IMR-90 (cell line): ENCODE data around the gene SPPL3. TPM values are rescaled to one million over a fixed set of nuclear protein-coding genes. Genes with fewer than 3 reads are reported as not detected.

Source experiments
- ATAC-seq: fragments of 200-7000 bp; cut with Tn5 transposase; 2 replicates; pipeline ENCODE4 v1.9.1; 2020; ENCODE audit warnings: low read depth, mild to moderate bottlenecking, moderate library complexity
- Bru-seq: library from RNA; stranded (reverse); fragments of 400-500 nt; gene quantifications from one replicate; lab custom pipeline; 2021; lab: Mats Ljungman, UMichigan
- BruChase-seq, 2 experiments: library from RNA; stranded (reverse); fragments of 400-500 nt; gene quantifications; one replicate each; lab custom pipeline; 2021; lab: Mats Ljungman, UMichigan
- BruUV-seq: library from RNA; stranded (reverse); fragments of 400-500 nt; replicated peaks from 2 replicates; lab custom pipeline; 2021; lab: Mats Ljungman, UMichigan
- CTCF ChIA-PET: fragments of 300-600 bp; formaldehyde crosslinking; extraction: SDS; loops from one replicate; lab custom pipeline; 2021; ENCODE audit warnings: antibody characterized with exemption; lab: Yijun Ruan, JAX
- POLR2A ChIA-PET: fragments of 300-600 bp; sonication (Branson Sonifier 250); formaldehyde crosslinking; loops from one replicate; lab custom pipeline; 2022; ENCODE audit warnings: antibody characterized with exemption; ENCODE audit not compliant: unreplicated experiment; lab: Charles Lee
- DNase-seq: peaks from one replicate; pipeline ENCODE4 v3.0.0; 2013
- H2AFZ ChIP-seq: replicated peaks from 2 replicates; pipeline ENCODE3; 2013; ENCODE audit warnings: low read length, mild to moderate bottlenecking; ENCODE audit not compliant: poor library complexity
- H2AK5ac ChIP-seq: 2 replicates; pipeline ENCODE4 v1.6.1; 2013; ENCODE audit warnings: low read depth, low read length, inconsistent platforms
- H2AK9ac ChIP-seq: replicated peaks from 2 replicates; pipeline ENCODE3; 2013; ENCODE audit warnings: mild to moderate bottlenecking, low read depth, low read length, moderate library complexity; ENCODE audit not compliant: poor library complexity
- H2BK120ac ChIP-seq: 2 replicates; pipeline ENCODE4 v1.6.1; 2013; ENCODE audit warnings: low read depth, low read length, inconsistent platforms
- H2BK15ac ChIP-seq: 3 replicates; pipeline ENCODE4 v1.6.1; 2013; ENCODE audit warnings: low read depth, low read length, inconsistent platforms
- H2BK20ac ChIP-seq: 2 replicates; pipeline ENCODE4 v1.6.1; 2013; ENCODE audit warnings: low read depth, mild to moderate bottlenecking, inconsistent platforms, low read length, moderate library complexity
- H2BK5ac ChIP-seq: 2 replicates; pipeline ENCODE4 v1.6.1; 2013; ENCODE audit warnings: mild to moderate bottlenecking, low read depth, low read length, inconsistent platforms; ENCODE audit not compliant: poor library complexity, severe bottlenecking
- H3K14ac ChIP-seq: replicated peaks from 2 replicates; pipeline ENCODE4 v1.6.1; 2013; ENCODE audit warnings: low read depth, low read length, inconsistent platforms
- H3K18ac ChIP-seq: 2 replicates; pipeline ENCODE4 v1.6.1; 2013; ENCODE audit warnings: low read depth, low read length, control low read depth
- H3K23ac ChIP-seq: 2 replicates; pipeline ENCODE4 v1.6.1; 2013; ENCODE audit warnings: low read depth, low read length, inconsistent platforms
- H3K27ac ChIP-seq: 2 replicates; pipeline ENCODE4 v1.5.1; 2013; ENCODE audit warnings: mild to moderate bottlenecking, control low read depth, low read length; ENCODE audit not compliant: insufficient read depth
- H3K27me3 ChIP-seq: 2 replicates; pipeline ENCODE4 v1.6.1; 2013; ENCODE audit warnings: low read length; ENCODE audit not compliant: control insufficient read depth, insufficient read depth
- H3K36me3 ChIP-seq: 2 replicates; pipeline ENCODE4 v1.6.1; 2013; ENCODE audit warnings: low read length, mixed read lengths; ENCODE audit not compliant: control insufficient read depth, insufficient read depth
- H3K4ac ChIP-seq: 2 replicates; pipeline ENCODE4 v1.6.1; 2013; ENCODE audit warnings: low read depth, low read length, inconsistent platforms
- H3K4me1 ChIP-seq: 2 replicates; pipeline ENCODE4 v1.6.1; 2013; ENCODE audit warnings: low read length, mixed read lengths; ENCODE audit not compliant: control insufficient read depth, insufficient read depth
- H3K4me2 ChIP-seq: 2 replicates; pipeline ENCODE4 v1.6.1; 2013; ENCODE audit warnings: low read depth, mild to moderate bottlenecking, control low read depth, low read length, moderate library complexity
- H3K4me3 ChIP-seq: 2 replicates; pipeline ENCODE4 v1.5.1; 2013; ENCODE audit warnings: low read depth, mild to moderate bottlenecking, control low read depth, low read length, moderate library complexity; ENCODE audit not compliant: insufficient read depth
- H3K56ac ChIP-seq: 2 replicates; pipeline ENCODE4 v1.6.1; 2013; ENCODE audit warnings: low read length, inconsistent platforms; ENCODE audit not compliant: insufficient read depth; ENCODE audit errors: extremely low read depth
- H3K79me1 ChIP-seq, 2 experiments: 2 replicates each; pipeline ENCODE4 v1.6.1; 2013; ENCODE audit warnings: low read length in 2 of 2, inconsistent platforms in 1 of 2, low read depth in 1 of 2
- H3K9ac ChIP-seq: 2 replicates; pipeline ENCODE4 v1.6.1; 2013; ENCODE audit warnings: low read depth, low read length, control low read depth
- H3K9me1 ChIP-seq: 2 replicates; pipeline ENCODE4 v1.6.1; 2013; ENCODE audit warnings: low read length, inconsistent platforms; ENCODE audit not compliant: insufficient read depth
- H3K9me3 ChIP-seq: 2 replicates; pipeline ENCODE4 v1.6.1; 2013; ENCODE audit warnings: low read length; ENCODE audit not compliant: control insufficient read depth, insufficient read depth
- H4K20me1 ChIP-seq: 2 replicates; pipeline ENCODE4 v1.6.1; 2013; ENCODE audit warnings: low read length, inconsistent platforms; ENCODE audit not compliant: insufficient read depth
- H4K5ac ChIP-seq: 2 replicates; pipeline ENCODE4 v1.6.1; 2013; ENCODE audit warnings: mild to moderate bottlenecking, low read depth, low read length, control low read depth
- H4K8ac ChIP-seq, 2 experiments: 2 replicates each; pipeline ENCODE4 v1.6.1; 2013; ENCODE audit warnings: low read depth in 2 of 2, low read length in 2 of 2, control low read depth in 1 of 2, inconsistent platforms in 1 of 2
- H4K91ac ChIP-seq: 2 replicates; pipeline ENCODE4 v1.6.1; 2013; ENCODE audit warnings: low read depth, low read length, inconsistent platforms; ENCODE audit not compliant: insufficient read depth
- BHLHE40 ChIP-seq: fragments of 150-350 bp; IDR thresholded peaks from 2 replicates; pipeline ENCODE4 v1.6.1; 2016; ENCODE audit warnings: mild to moderate bottlenecking, low read depth, low read length
- CEBPB ChIP-seq: IDR thresholded peaks from 2 replicates; pipeline ENCODE4 v1.6.1; 2012; ENCODE audit warnings: low read depth, low read length, improper control_type of control experiment
- MAFK ChIP-seq: IDR thresholded peaks from 2 replicates; pipeline ENCODE4 v1.6.1; 2012; ENCODE audit warnings: low read depth, low read length, improper control_type of control experiment
- MAZ ChIP-seq: IDR thresholded peaks from 2 replicates; pipeline ENCODE4 v1.6.1; 2012; ENCODE audit warnings: low read depth, mild to moderate bottlenecking, low read length, improper control_type of control experiment, moderate library complexity, borderline replicate concordance
- MXI1 ChIP-seq: IDR thresholded peaks from 2 replicates; pipeline ENCODE4 v1.6.1; 2012; ENCODE audit warnings: low read depth, mild to moderate bottlenecking, low read length, moderate library complexity, borderline replicate concordance
- NFE2L2 ChIP-seq: fragments of 150-350 bp; IDR thresholded peaks from 2 replicates; pipeline ENCODE4 v1.6.1; 2016; ENCODE audit warnings: low read depth, mild to moderate bottlenecking, low read length
- POLR2A ChIP-seq: IDR thresholded peaks from 2 replicates; pipeline ENCODE4 v1.6.1; 2012; ENCODE audit warnings: mild to moderate bottlenecking, low read depth, low read length
- SMC3 ChIP-seq: fragments of 150-350 bp; IDR thresholded peaks from 2 replicates; pipeline ENCODE4 v1.6.1; 2016; ENCODE audit warnings: low read depth, mild to moderate bottlenecking, antibody characterized with exemption, low read length, moderate library complexity
- WGBS, 2 experiments: methylation state at CpG; one replicate each; pipeline versions ENCODE4 v1.1.5 to v1.1.7; 2013; ENCODE audit warnings: missing lambda C conversion rate in 2 of 2; ENCODE audit not compliant: insufficient read length in 1 of 2; ENCODE audit errors: extremely low coverage in 2 of 2; 5-methylcytosine and 5-hydroxymethylcytosine counted together
- dilution Hi-C: fragments of 300-500 bp; cut with HindIII; formaldehyde crosslinking; loops from one replicate; pipeline ENCODE4 v1.14.3; 2018; ENCODE audit warnings: low sequenced_read_pairs; ENCODE audit not compliant: unreplicated experiment
- in situ Hi-C: fragments of 300-500 bp; cut with MboI; formaldehyde crosslinking; loops from 3 replicates; pipeline ENCODE4 v1.14.3; 2019; ENCODE audit warnings: low sequenced_read_pairs, inconsistent platforms, mixed read lengths
- intact Hi-C: fragments of 100-400 bp; cut with micrococcal nuclease; formaldehyde crosslinking; loops from 2 replicates; pipeline ENCODE4 v1.10.0; 2022
- long read RNA-seq: library from polyadenylated mRNA; unstranded; transcript quantifications from one replicate; pipeline ENCODE4 v2.0.0, GENCODE V29; 2021; ENCODE audit not compliant: unreplicated experiment
- polyA plus RNA-seq, 3 experiments: library from polyadenylated mRNA; depleted of rRNA; stranded (reverse); fragments of >200 nt; gene quantifications; 2 replicates each; pipeline ENCODE4 v1.2.3, GENCODE V29; 2012; ENCODE audit warnings: low replicate concordance in 1 of 3
- total RNA-seq: library from RNA; depleted of rRNA; stranded (reverse); fragments of >200 nt; gene quantifications from 2 replicates; pipeline ENCODE4 v1.2.3, GENCODE V29; 2012; rRNA removed
- TF ChIP-seq, protein P1 (sequence below): fragments of 150-350 bp; IDR thresholded peaks from 2 replicates; pipeline ENCODE4 v1.6.1; 2016; ENCODE audit warnings: low read depth, mild to moderate bottlenecking, low read length, moderate library complexity, borderline replicate concordance
- TF ChIP-seq, protein P2 (sequence below): conservative IDR thresholded peaks from 2 replicates; pipeline ENCODE4 v1.5.1; 2012; ENCODE audit warnings: mild to moderate bottlenecking, low read depth, low read length, improper control_type of control experiment

Gene SPPL3, protein sequence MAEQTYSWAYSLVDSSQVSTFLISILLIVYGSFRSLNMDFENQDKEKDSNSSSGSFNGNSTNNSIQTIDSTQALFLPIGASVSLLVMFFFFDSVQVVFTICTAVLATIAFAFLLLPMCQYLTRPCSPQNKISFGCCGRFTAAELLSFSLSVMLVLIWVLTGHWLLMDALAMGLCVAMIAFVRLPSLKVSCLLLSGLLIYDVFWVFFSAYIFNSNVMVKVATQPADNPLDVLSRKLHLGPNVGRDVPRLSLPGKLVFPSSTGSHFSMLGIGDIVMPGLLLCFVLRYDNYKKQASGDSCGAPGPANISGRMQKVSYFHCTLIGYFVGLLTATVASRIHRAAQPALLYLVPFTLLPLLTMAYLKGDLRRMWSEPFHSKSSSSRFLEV
- 1.6 and 3.6 TPM in 2 replicates for total RNA-seq
- 14.4 and 18.0 TPM in 2 replicates for polyA plus RNA-seq (2012; rRNA removed)
- 11.8 and 26.7 TPM in 2 replicates for polyA plus RNA-seq (2012; cell fraction: cytosol; rRNA removed)
- 13.3 and 14.2 TPM in 2 replicates for polyA plus RNA-seq (2012; cell fraction: nucleus; rRNA removed; ENCODE audit: low replicate concordance)
- percentile 85 among the genes with signal in this experiment for Bru-seq, nascent RNA
- percentile 87 among the genes with signal in this experiment for BruChase-seq, experiment 1, labeled RNA remaining after a 6-hour chase
- percentile 84 among the genes with signal in this experiment for BruChase-seq, experiment 2, labeled RNA remaining after a 2-hour chase
- long read RNA-seq, full-length matches to known transcripts, result 57 of 67 reads
- long read RNA-seq, partial matches to known transcripts, result 4 of 67 reads
- long read RNA-seq, other reads (novel, unspliced or antisense), result 6 of 67 reads

DNA sequence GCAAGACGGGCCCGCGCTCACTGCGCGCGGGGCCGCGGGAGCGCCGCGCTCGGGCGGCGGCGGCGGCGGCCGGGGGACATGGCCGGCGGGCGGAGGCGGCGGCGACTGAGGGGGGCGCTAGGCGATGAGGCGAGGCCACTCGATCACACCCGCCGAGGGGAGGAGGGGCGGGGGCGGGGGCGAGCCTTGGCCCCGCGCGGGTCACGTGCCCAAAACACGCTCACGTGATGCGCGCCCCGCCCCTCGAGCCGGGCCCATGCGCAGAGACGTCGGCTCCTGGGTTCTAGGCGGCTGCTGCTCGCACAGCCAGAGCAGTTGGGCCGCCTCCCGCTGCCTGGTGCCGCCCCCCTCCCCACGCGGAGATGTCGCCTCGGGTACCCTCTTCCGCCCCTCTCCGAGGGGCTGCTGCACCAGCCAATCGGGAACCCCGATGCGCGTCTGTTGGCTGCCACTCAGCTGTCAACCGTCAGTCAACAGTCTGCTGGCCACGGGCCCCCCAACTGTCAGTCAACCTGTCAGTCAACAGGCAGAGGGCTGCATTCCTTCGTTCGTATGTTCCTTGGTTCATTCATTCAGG, at the start of gene SPPL3:
Gene SPPL3, minus strand, starts transcription at position 162 of the 577 bp plus-strand sequence. CDS start 491 bp downstream, outside the sequence.
- BruUV-seq, result no TSS peak
- Histone ChIP-seq H3K14ac (peak within 1 kb of the TSS; percentile 66), H3K36me3 (no peaks in the 10 kb centered on the region), H4K8ac (peak within 1 kb of the TSS; percentile 88 to 93), H3K23ac (peak within 1 kb of the TSS; percentile 93), H4K91ac (peak within 1 kb of the TSS; percentile 52; the same call in 1 of the 2 replicates), H3K18ac (no peak within 1 kb of the TSS), H3K27ac (peak within 1 kb of the TSS; percentile 35), H4K20me1 (peaks cover 28% of the 10 kb centered on the region), H3K27me3 (no peaks in the 10 kb centered on the region), H3K9me1 (peaks cover 5% of the 10 kb centered on the region), H4K5ac (peak within 1 kb of the TSS; percentile 66), H3K9ac (peak within 1 kb of the TSS; percentile 69), H3K9me3 (no peaks in the 10 kb centered on the region), H2BK20ac (no peak within 1 kb of the TSS), H3K4me2 (peak within 1 kb of the TSS; percentile 87), H3K4ac (peak within 1 kb of the TSS; percentile 48), H2BK120ac (no peak within 1 kb of the TSS), H2BK5ac (peak within 1 kb of the TSS; percentile 46), H3K4me3 (peak within 1 kb of the TSS; percentile 61), H3K4me1 (peaks cover 2% of the 10 kb centered on the region; the same call in 1 of the 2 replicates), H2BK15ac (peak within 1 kb of the TSS; percentile 20; the same call in 1 of the 3 replicates), H2AK9ac (peak within 1 kb of the TSS; percentile 94), H2AK5ac (peak within 1 kb of the TSS; percentile 24), H3K56ac (no peak within 1 kb of the TSS; the same call in 1 of the 2 replicates), H3K79me1 (peaks cover 12 to 37% of the 10 kb centered on the region in 2 experiments), H2AFZ (peak within 1 kb of the TSS; percentile 100)
- in situ Hi-C loops, result no loop called here
- ChIA-PET POLR2A (no interaction called here), CTCF (interaction anchor here (0.5 kb wide), 1 partner anchor 12 kb away, joined by 4 read pairs; no protein-coding TSS in a partner anchor)
- intact Hi-C loops, result loop anchor here (10.0 kb wide), 1 partner anchor 109 kb away; no protein-coding TSS in a partner anchor
- ATAC-seq (peak; percentile 88), DNase-seq (peak; percentile 73)
- WGBS, 2 experiments, result 2% methylated on average over 30 of the region's 66 CpGs; no CpG with 5 or more reads in 1 of the 2 experiments
- dilution Hi-C loops, result no loop called here
- TF ChIP-seq MAZ, result peak; percentile 80; the same call in 1 of the 2 replicates
- TF ChIP-seq MAFK, result no peak
- TF ChIP-seq NFE2L2, result no peak
- TF ChIP-seq MXI1, result peak; percentile 52; the same call in 1 of the 2 replicates
- no peak for TF ChIP-seq POLR2A
- TF ChIP-seq, protein P1, sequence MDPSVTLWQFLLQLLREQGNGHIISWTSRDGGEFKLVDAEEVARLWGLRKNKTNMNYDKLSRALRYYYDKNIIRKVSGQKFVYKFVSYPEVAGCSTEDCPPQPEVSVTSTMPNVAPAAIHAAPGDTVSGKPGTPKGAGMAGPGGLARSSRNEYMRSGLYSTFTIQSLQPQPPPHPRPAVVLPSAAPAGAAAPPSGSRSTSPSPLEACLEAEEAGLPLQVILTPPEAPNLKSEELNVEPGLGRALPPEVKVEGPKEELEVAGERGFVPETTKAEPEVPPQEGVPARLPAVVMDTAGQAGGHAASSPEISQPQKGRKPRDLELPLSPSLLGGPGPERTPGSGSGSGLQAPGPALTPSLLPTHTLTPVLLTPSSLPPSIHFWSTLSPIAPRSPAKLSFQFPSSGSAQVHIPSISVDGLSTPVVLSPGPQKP, result no peak
- TF ChIP-seq CEBPB, result no peak
- no peak for TF ChIP-seq SMC3
- TF ChIP-seq, protein P2, sequence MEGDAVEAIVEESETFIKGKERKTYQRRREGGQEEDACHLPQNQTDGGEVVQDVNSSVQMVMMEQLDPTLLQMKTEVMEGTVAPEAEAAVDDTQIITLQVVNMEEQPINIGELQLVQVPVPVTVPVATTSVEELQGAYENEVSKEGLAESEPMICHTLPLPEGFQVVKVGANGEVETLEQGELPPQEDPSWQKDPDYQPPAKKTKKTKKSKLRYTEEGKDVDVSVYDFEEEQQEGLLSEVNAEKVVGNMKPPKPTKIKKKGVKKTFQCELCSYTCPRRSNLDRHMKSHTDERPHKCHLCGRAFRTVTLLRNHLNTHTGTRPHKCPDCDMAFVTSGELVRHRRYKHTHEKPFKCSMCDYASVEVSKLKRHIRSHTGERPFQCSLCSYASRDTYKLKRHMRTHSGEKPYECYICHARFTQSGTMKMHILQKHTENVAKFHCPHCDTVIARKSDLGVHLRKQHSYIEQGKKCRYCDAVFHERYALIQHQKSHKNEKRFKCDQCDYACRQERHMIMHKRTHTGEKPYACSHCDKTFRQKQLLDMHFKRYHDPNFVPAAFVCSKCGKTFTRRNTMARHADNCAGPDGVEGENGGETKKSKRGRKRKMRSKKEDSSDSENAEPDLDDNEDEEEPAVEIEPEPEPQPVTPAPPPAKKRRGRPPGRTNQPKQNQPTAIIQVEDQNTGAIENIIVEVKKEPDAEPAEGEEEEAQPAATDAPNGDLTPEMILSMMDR, result no peak
- peak; percentile 96 for TF ChIP-seq BHLHE40
